T-helper 1 cell treated with Interleukin-12 subunit alpha and Interleukin-12 subunit beta and Interleukin-4 antibody, amounts not matched to agents 30 μg/mL and 1 μg/mL, for 36 hours (primary cell): ENCODE measurements around the gene OPN3.
A peak's percentile ranks its signal among the peaks of the same experiment; 100 is the strongest.

Experiments
- H3K27ac Mint-ChIP-seq: one replicate; pipeline ENCODE4 v1.8.0; 2021; ENCODE audit warnings: mild to moderate bottlenecking, mixed read lengths
- H3K27me3 Mint-ChIP-seq: one replicate; pipeline ENCODE4 v1.8.0; 2021; ENCODE audit warnings: low read depth, mixed read lengths
- H3K36me3 Mint-ChIP-seq: one replicate; pipeline ENCODE4 v1.8.0; 2021; ENCODE audit warnings: low read depth, mixed read lengths
- H3K4me1 Mint-ChIP-seq: one replicate; pipeline ENCODE4 v1.8.0; 2021; ENCODE audit warnings: low read depth, mixed read lengths
- H3K4me3 Mint-ChIP-seq: one replicate; pipeline ENCODE4 v1.8.0; 2021; ENCODE audit warnings: mild to moderate bottlenecking, moderate library complexity, mixed read lengths
- H3K9me3 Mint-ChIP-seq: one replicate; pipeline ENCODE4 v1.8.0; 2021; ENCODE audit warnings: mixed read lengths

OPN3 gene

DNA sequence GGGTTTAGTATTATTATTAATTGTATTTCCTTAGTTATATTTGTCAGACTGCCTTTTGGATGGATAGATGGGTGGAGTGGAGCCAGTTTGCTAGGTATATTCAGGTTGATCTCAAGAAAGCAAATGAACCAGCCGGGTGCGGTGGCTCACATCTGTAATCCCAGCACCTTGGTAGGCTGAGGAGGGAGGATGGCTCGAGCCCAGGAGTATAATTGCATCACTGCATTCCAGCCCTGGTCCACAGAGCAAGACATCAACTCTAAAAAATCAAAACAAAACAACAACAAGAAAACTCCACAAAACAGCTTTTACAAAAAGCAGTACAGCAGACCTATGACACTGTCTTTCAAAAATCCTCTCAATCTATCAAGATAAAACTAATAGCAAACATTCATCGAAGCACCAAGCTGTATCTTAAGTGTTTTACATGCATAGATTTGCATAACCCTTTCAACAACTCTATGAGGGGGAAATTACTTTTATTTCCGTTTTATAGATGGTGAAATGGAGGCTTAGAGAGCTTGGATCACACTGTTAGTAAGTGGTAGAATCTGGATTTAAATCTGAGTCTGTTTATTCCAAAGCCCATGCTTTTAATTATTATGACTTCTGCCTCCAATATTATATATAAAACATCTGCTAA, 82.5 kb downstream of the OPN3 start:
- Mint-ChIP-seq H3K27ac (no peak overlapping the region), H3K36me3 (no peaks in the 10 kb centered on the region), H3K9me3 (no peaks in the 10 kb centered on the region), H3K4me3 (no peak overlapping the region), H3K27me3 (peaks cover 3% of the 10 kb centered on the region), H3K4me1 (peaks cover 3% of the 10 kb centered on the region)

DNA sequence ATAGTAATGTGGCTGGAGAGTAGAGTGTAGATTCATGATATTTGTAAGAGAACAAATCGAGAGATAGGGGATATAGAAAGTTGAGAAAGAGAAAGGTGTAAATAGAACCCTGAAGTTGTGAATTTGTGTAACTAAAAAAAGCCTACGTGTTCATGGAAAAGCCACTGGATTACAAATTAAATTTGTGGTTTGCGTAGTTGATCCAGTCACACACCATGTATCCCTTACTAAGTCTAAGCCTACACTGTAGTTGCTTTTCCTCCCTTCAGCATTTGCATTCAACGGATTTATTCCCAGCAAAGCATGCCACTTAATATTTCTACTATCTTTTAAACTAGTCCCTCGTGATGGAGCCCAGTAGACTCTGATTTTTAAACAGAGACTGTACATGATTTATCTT, 83.1 kb downstream of the OPN3 start:
- peaks cover 3% of the 10 kb centered on the region for H3K27me3 Mint-ChIP-seq
- no peak overlapping the region for H3K4me3 Mint-ChIP-seq
- H3K4me1 Mint-ChIP-seq, result peaks cover 6% of the 10 kb centered on the region
- no peaks in the 10 kb centered on the region for H3K36me3 Mint-ChIP-seq
- no peak overlapping the region for H3K27ac Mint-ChIP-seq
- H3K9me3 Mint-ChIP-seq, result no peaks in the 10 kb centered on the region

DNA sequence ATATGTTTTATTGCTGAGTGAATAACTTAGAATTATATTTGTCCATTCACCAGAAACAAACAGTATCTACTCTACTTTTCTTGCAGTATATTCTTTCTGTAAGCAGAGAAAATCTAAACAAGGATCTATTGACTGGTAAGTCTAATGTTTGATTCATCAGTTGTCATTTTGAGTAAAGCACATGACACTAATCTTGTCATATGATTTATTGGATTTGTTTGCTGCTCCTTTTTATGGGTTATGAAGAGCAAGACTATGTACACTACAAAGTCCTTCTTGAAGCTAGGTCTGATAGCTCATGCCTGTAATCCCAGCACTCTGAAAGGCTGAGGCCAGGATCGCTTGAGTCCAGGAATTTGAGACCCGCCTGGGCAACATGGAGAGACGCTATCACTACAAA, 84.6 kb downstream of the OPN3 start:
- Mint-ChIP-seq H3K9me3 (no peaks in the 10 kb centered on the region), H3K27me3 (no peaks in the 10 kb centered on the region), H3K27ac (no peak overlapping the region), H3K4me3 (no peak overlapping the region), H3K36me3 (peaks cover 3% of the 10 kb centered on the region), H3K4me1 (peaks cover 19% of the 10 kb centered on the region)

DNA sequence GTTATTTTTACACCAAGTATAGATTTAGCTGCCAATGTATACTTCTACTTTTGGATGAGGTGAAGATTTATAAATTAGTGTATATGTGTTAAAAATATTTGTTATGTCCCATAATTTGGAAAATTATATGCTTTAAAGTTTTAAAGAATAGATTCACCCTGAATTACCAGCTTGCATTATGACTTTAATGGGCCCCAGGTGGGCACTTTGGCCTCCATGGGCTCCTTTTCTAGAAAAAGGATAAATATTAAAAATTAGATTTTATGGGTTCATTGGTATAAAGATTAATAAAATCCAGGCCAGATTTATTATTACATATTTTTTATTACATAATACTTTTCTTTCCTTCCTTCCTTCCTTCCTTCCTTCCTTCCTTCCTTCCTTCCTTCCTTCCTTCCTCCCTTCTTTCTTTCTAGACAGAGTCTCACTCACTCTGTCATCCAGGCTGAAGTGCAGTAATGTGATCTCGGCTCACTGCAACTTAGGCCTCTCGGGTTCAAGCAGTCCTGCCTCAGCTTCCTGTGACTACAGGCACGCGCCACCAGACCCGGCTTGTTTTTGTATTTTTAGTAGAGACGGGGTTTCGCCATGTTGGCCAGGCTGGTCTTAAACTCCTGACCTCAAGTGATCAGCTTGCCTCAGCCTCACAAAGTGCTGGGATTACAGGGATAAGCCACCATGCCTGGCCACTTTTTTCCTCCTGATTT, 86.1 kb downstream of the OPN3 start:
- H3K36me3 Mint-ChIP-seq, result peaks cover 3% of the 10 kb centered on the region
- peaks cover 19% of the 10 kb centered on the region for H3K4me1 Mint-ChIP-seq
- H3K27ac Mint-ChIP-seq, result no peak overlapping the region
- no peaks in the 10 kb centered on the region for H3K27me3 Mint-ChIP-seq
- no peak overlapping the region for H3K4me3 Mint-ChIP-seq
- no peaks in the 10 kb centered on the region for H3K9me3 Mint-ChIP-seq

DNA sequence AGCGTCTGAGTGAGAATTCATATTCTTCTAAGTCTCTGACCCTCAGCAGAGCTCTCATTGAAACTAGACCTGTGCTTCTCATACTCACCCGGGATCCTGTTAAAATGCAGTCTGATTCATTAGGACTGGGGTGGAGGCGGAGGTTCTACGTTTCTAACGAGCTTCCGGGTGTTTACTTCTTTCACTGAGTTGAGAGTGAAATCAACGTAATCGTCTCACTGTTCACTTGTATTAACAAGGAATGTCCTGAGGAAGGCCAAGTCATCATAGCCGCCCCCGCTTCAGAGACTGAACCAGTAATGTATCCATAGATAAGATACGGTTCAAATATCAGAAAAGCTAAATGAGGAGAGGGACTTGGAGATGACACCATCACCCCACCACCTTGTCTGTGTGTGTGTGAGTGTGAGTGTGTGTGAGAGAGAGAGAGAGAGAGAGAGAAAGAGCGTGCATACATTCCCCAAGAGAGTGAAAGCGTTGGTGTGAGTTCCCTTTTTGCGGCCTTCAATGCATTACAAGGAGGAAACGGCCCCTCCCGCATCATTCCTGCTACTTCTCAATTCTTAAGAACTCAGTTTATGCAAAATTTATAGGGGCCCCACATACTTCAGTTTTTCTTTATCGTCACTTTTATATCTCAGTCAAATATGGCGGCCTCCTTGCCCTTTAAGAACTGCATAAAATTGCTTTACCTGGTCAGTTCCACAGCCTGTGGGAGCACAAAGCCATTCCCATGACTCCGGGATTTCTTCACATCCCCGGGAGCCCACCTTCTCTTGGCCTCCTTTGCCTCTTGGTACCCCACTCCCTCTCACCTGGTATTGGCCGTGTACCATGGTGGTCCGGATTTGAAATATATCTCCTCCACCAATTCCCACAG, 88.2 kb downstream of the OPN3 start:
- H3K36me3 Mint-ChIP-seq, result peaks cover 4% of the 10 kb centered on the region
- no peaks in the 10 kb centered on the region for H3K9me3 Mint-ChIP-seq
- H3K27ac Mint-ChIP-seq, result peak overlapping the region; percentile 87
- peaks cover 19% of the 10 kb centered on the region for H3K4me1 Mint-ChIP-seq
- peak overlapping the region; percentile 88 for H3K4me3 Mint-ChIP-seq
- H3K27me3 Mint-ChIP-seq, result peaks cover 3% of the 10 kb centered on the region

DNA sequence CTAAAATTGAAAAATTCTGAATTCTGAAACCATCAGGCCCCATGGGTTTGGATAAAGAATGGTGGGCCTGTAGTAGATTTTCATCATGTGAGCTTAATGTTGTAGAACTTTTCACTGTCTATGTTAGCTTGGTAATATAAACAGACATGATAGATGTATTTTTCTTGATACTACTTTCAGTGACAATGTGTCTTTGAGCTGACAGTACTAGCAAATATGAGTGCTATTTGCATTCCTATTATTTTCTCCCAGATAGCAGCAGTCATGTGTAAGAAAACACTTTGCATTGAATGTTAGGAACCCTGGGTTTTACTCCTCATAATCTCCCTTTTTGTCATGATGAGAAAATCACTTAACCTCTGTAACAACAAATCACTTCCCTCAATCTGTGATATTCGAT, 89.9 kb downstream of the OPN3 start:
- H3K27ac Mint-ChIP-seq, result no peak overlapping the region
- no peaks in the 10 kb centered on the region for H3K9me3 Mint-ChIP-seq
- H3K4me1 Mint-ChIP-seq, result peaks cover 19% of the 10 kb centered on the region
- H3K27me3 Mint-ChIP-seq, result peaks cover 3% of the 10 kb centered on the region
- peaks cover 4% of the 10 kb centered on the region for H3K36me3 Mint-ChIP-seq
- H3K4me3 Mint-ChIP-seq, result no peak overlapping the region

DNA sequence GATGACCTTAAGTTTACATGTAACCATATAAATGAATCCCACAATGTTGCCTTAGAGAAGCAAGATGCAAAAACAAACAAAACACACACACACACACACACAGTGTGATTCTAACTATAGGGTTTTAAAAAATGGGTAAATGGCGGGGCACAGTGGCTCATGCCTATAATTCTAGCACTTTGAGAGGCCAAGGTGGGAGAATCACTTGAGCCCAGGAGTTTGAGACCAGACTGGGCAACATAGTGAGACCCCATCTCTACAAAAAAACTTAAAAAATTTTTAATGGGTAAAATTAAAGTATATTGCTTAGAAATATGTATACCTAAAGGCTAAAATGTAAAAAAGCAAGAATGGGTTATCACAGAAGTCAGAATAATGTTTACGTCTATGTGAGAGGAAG, 92.2 kb downstream of the OPN3 start:
- H3K4me3 Mint-ChIP-seq, result no peak overlapping the region
- peaks cover 17% of the 10 kb centered on the region for H3K4me1 Mint-ChIP-seq
- no peak overlapping the region for H3K27ac Mint-ChIP-seq
- no peaks in the 10 kb centered on the region for H3K9me3 Mint-ChIP-seq
- H3K27me3 Mint-ChIP-seq, result peaks cover 3% of the 10 kb centered on the region
- H3K36me3 Mint-ChIP-seq, result peaks cover 4% of the 10 kb centered on the region
